ENCODE data around the gene BMP8B. TPM values are rescaled to one million over a fixed set of nuclear protein-coding genes. Genes with fewer than 3 reads are reported as not detected.
"Not testable (repeated sequence)": the region's sequence is repeated elsewhere in the genome, so short reads cannot be mapped to it uniquely, and the experiment has no call there.

The BMP8B gene
- total RNA-seq, 1 donor from 2014 or later = 0.33 TPM

DNA sequence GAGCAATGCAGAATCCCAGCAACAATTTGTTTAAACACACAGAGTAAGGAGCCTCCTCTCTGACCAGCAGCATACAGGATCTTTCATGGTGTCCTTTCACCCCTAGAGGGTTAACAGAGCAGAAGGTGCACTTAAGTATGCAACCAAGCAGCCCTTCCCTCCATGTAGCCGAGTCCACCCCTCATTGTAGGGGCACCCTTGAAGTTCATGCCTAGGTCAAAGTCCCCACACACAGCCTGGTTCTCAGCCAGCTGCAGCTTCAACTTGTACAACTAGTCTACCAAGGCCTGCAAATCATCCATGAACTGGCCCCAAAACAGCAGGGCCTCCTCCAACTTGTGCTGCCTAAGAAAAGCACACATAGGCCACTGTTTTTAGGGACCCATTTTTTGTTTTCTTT lies 7.0 kb upstream of the BMP8B start:
- Histone ChIP-seq H3K27ac (replicated peaks) (no peak overlapping the region), H3K4me1 (no peaks in the 10 kb centered on the region), H3K9me3 (replicated peaks) (no peaks in the 10 kb centered on the region), H3K27me3 (ENCODE audit: low read depth) (peaks cover 36% of the 10 kb centered on the region), H3K36me3 (no peaks in the 10 kb centered on the region), H3K4me3 (no peak overlapping the region)
- TF ChIP-seq, protein P1, sequence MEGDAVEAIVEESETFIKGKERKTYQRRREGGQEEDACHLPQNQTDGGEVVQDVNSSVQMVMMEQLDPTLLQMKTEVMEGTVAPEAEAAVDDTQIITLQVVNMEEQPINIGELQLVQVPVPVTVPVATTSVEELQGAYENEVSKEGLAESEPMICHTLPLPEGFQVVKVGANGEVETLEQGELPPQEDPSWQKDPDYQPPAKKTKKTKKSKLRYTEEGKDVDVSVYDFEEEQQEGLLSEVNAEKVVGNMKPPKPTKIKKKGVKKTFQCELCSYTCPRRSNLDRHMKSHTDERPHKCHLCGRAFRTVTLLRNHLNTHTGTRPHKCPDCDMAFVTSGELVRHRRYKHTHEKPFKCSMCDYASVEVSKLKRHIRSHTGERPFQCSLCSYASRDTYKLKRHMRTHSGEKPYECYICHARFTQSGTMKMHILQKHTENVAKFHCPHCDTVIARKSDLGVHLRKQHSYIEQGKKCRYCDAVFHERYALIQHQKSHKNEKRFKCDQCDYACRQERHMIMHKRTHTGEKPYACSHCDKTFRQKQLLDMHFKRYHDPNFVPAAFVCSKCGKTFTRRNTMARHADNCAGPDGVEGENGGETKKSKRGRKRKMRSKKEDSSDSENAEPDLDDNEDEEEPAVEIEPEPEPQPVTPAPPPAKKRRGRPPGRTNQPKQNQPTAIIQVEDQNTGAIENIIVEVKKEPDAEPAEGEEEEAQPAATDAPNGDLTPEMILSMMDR (IDR thresholded peaks at IDR 0.05; ENCODE audit: borderline replicate concordance) = no peak
- intact Hi-C loops (cut with micrococcal nuclease) = no loop called here
- DNase-seq = no peak

DNA sequence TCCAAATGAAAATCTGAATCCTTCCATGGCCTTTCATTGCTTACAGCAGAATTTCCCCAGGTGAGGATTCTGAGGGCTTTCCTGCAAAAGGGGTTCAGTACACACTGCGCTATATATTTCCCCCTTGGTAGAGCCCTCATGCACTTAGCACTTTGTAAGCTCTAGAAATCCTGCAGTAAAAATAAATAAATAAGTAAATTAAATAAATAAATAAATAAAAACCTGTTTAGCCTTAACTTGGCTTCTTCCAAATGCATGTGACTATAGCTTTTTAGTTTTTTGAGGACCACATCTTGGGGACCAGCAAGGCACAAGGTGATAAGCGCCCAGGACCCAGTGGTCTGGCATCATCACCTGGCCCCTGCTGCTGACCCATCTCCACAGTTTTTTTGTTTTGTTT lies 3.2 kb upstream of the BMP8B start:
- Histone ChIP-seq H3K9me3 (replicated peaks) (no peaks in the 10 kb centered on the region), H3K27ac (replicated peaks) (no peak overlapping the region), H3K36me3 (no peaks in the 10 kb centered on the region), H3K27me3 (ENCODE audit: low read depth) (peaks cover 71% of the 10 kb centered on the region), H3K4me3 (no peak overlapping the region), H3K4me1 (peaks cover 10% of the 10 kb centered on the region)
- no peak for DNase-seq
- TF ChIP-seq, protein P1 (IDR thresholded peaks at IDR 0.05; ENCODE audit: borderline replicate concordance) = no peak
- intact Hi-C loops (cut with micrococcal nuclease) = no loop called here

DNA sequence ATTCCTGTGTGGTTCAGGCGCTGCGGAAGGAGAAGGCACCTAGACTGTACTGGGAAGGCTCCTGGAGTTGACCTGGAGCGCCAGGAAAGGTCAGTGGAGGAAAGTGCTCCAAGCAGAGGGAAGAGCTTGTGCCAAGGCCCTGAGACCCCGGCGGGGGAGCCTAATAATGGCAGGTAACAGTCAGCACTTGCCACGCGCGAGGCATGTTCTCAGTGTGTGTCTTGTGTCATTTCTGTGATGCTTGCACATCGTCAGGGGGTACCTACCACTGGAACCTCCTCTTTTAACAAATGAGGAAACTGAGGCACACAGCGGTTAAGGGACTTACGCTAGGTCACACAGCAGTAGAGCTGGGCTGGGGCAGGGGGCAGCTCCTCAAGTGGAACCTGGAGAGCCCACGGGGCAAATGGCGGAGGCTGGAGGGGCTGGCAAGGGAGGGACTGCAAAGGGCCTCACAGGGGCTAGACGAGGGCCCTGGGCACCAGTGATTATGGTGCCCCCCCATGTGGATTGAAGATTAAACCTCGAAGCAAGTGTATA lies 976 bp upstream of the BMP8B start:
- Histone ChIP-seq H3K27ac (replicated peaks) (no peak overlapping the region), H3K9me3 (replicated peaks) (no peaks in the 10 kb centered on the region), H3K27me3 (ENCODE audit: low read depth) (peaks cover 79% of the 10 kb centered on the region), H3K36me3 (no peaks in the 10 kb centered on the region), H3K4me1 (peaks cover 10% of the 10 kb centered on the region), H3K4me3 (peak overlapping the region; percentile 67)
- TF ChIP-seq, protein P1 (IDR thresholded peaks at IDR 0.05; ENCODE audit: borderline replicate concordance) = no peak
- DNase-seq = no peak
- intact Hi-C loops (cut with micrococcal nuclease) = no loop called here

DNA sequence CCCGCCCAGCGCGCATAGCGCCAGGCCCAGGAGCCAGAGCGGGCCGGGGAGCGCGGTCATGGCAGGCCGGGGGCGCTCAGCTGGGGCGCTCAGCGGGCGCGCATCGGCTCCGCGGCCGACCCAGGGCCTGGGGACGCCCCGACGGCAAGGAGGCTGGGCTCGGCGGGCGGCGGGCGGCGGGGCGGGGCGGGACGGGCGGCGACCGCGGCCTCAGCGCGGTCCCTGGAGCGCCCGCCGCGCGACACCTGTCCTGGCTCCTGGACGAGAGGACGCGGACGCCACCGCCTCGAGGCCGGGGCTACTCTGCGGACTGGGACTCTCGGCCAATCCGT lies 273 bp downstream of the BMP8B start:
- H3K27ac ChIP-seq (replicated peaks) = no peak overlapping the region
- no peak for DNase-seq
- H3K27me3 ChIP-seq (ENCODE audit: low read depth) = peaks cover 68% of the 10 kb centered on the region
- TF ChIP-seq, protein P1 (IDR thresholded peaks at IDR 0.05; ENCODE audit: borderline replicate concordance) = no peak
- no peaks in the 10 kb centered on the region for H3K36me3 ChIP-seq
- peaks cover 10% of the 10 kb centered on the region for H3K4me1 ChIP-seq
- H3K4me3 ChIP-seq = peak overlapping the region; percentile 67
- no peaks in the 10 kb centered on the region for H3K9me3 ChIP-seq (replicated peaks)
- intact Hi-C loops (cut with micrococcal nuclease) = no loop called here

DNA sequence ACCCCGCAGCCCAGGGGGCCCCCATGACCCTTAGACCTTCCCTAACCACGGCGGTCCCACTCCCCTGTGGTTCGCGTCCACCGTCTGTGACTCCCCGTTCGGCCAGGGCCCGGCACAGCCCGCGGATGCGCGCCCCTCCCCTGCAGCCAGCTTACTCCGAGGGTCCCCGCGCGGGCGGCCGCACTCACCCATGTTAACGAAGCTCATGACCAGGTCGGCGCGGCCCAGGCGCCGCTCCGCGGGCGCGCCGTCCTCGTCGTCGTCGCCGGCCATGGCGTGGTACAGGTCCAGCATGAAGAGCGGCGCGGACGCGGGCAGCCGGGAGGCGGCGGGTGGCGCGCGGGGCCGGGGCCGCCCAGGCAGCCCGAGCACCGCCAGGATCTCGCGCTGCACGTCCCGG lies 701 bp downstream of the BMP8B start:
- DNase-seq; H3K9me3 ChIP-seq (replicated peaks); intact Hi-C loops (cut with micrococcal nuclease); H3K4me3 ChIP-seq; H3K27ac ChIP-seq (replicated peaks); H3K36me3 ChIP-seq: not testable (repeated sequence)
- peaks cover 72% of the 10 kb centered on the region for H3K27me3 ChIP-seq (ENCODE audit: low read depth)
- H3K4me1 ChIP-seq = peaks cover 10% of the 10 kb centered on the region

DNA sequence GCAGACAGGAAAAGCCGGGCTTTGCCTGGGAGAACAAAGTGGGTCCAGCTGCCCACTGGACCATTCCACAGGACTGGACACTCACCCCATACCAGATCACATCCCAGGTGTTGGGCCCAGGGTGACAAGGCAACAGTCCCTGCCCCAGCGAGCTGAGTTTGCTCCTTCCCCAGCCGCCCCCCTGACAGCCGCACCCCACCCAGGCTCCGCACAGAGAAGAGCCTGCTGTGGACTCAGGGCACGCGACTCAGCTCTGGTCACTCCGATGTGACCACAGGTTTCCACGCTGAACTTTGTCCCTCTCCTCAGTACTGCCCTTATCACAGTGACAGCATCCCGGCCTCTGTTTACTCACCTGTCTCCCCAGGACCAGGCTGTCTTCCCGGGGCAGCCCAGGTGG lies 1.2 kb downstream of the BMP8B start:
- DNase-seq = no peak
- H3K4me1 ChIP-seq = peaks cover 10% of the 10 kb centered on the region
- no peak overlapping the region for H3K4me3 ChIP-seq
- H3K27me3 ChIP-seq (ENCODE audit: low read depth) = peaks cover 75% of the 10 kb centered on the region
- H3K9me3 ChIP-seq (replicated peaks) = no peaks in the 10 kb centered on the region
- TF ChIP-seq, protein P1 (IDR thresholded peaks at IDR 0.05; ENCODE audit: borderline replicate concordance) = no peak
- H3K27ac ChIP-seq (replicated peaks) = no peak overlapping the region
- no peaks in the 10 kb centered on the region for H3K36me3 ChIP-seq
- intact Hi-C loops (cut with micrococcal nuclease) = no loop called here

DNA sequence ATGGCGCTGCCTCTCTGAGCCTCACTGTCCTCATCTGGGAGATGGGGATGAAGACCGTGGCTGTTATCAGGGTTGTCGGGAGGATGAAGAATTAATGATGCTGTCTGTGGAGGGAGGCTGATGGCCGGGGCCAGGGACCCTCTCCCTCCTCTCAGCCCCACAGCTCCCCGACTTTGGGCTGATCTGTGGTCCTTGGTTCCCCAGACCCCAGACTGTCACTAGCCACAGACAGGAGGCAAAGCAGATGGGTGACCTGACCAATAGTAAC lies 1.6 kb downstream of the BMP8B start:
- H3K27ac ChIP-seq (replicated peaks); H3K36me3 ChIP-seq; intact Hi-C loops (cut with micrococcal nuclease); DNase-seq; H3K4me3 ChIP-seq; H3K9me3 ChIP-seq (replicated peaks): not testable (repeated sequence)
- Histone ChIP-seq H3K4me1 (peaks cover 10% of the 10 kb centered on the region), H3K27me3 (ENCODE audit: low read depth) (peaks cover 75% of the 10 kb centered on the region)

DNA sequence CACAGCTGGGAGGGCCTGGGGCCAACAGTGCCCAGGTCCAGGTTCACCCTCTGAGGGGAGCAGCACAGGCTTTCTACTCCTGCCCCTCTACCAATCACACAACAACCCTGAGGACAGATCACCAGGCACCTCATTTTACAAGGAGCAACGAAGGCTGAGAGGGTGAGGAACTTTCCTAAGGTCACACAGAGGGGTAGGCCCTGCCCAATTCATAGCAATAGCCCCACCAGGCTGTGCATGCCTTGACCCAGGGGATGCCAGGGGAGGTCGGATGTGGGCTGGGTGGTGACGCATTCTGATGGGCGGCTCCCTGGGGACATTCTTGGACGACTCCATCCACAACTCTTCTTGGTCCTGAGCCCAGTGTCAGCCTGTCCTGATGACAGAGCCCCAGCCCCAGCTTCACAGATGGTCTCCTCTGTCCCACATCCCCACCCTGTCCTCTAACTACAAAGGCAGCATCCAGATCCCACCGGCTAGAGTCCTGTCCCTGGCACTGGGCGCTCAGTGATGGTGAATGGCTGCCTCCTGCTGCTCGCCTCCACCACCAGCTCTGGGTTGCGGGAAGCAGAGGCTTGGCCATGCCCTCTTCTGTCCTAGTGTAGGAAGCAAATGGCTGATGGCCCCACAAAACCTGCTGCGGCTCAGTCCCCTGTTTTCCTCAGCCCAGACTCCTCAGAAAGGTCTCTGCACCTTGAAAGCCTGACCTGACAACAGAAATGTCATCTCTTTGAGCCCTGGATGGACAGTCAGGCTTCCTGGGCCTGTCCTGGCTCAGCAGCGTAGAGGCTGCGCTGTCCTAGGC lies 2.2 kb downstream of the BMP8B start:
- H3K36me3 ChIP-seq; DNase-seq; H3K9me3 ChIP-seq (replicated peaks); H3K4me3 ChIP-seq; intact Hi-C loops (cut with micrococcal nuclease); H3K27ac ChIP-seq (replicated peaks): not testable (repeated sequence)
- Histone ChIP-seq H3K27me3 (ENCODE audit: low read depth) (peaks cover 70% of the 10 kb centered on the region), H3K4me1 (peaks cover 10% of the 10 kb centered on the region)

DNA sequence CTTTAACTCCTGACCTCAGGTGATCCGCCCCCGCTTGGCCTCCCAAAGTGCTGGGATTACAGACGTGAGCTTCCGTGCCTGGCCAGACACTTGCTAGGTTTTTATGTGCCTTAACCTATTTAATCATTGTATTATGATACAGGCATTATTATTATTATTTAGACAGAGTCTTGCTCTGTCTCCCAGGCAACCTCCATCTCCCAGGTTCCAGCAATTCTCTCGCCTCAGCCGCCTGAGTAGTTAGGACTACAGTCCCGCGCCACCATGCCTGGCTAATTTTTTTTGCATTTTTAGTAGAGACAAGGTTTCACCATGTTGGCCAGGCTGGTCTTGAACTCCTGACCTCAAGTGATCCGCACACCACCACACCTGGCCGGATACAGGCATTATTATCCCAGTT lies 6.0 kb downstream of the BMP8B start:
- peaks cover 57% of the 10 kb centered on the region for H3K27me3 ChIP-seq (ENCODE audit: low read depth)
- H3K36me3 ChIP-seq; intact Hi-C loops (cut with micrococcal nuclease); H3K9me3 ChIP-seq (replicated peaks); H3K4me3 ChIP-seq; H3K4me1 ChIP-seq; H3K27ac ChIP-seq (replicated peaks); DNase-seq: not testable (repeated sequence)

Data from left ventricle myocardium inferior (tissue), 1 donor.